ENCODE measurements around the gene RPL7L1.
"Not testable (repeated sequence)": the region's sequence is repeated elsewhere in the genome, so short reads cannot be mapped to it uniquely, and the experiment has no call there.

RPL7L1 gene

DNA sequence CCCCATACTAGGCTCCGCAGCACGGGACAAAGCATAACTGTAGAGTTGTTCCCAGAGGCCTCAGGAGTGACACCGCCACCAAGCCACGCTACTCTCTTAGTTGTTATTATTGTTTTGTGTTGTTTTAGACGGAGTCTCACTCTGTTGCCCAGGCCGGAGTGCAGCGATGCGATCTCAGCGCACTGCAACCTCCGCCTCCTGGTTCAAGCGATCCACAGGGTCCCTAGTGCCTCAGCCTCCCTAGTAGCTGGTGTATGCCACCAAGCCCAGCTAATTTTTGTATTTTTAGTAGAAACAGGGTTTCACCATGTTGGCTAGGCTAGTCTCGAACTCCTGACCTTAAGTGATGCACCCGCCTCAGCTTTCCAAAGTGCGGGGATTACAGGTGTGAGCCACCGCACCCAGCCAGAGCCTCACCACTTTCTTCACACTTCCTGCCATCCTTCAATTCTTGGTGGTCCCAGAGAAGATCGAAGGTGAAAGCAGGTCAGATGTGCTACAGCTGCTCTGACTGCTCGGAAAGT, 11.8 kb downstream of the RPL7L1 start:
- peaks cover 16% of the 10 kb centered on the region for H3K36me3 ChIP-seq (ENCODE audit: insufficient read depth, low read length)
- H2AFZ ChIP-seq (ENCODE audit: low read depth, low read length): peak overlapping the region; percentile 91
- no peak for DNase-seq
- H3K4me1 ChIP-seq (ENCODE audit: insufficient read depth, low read length): peaks cover 31% of the 10 kb centered on the region
- no peaks in the 10 kb centered on the region for H3K9me3 ChIP-seq (ENCODE audit: insufficient read depth, low read length, severe bottlenecking)
- no peaks in the 10 kb centered on the region for H3K27me3 ChIP-seq (ENCODE audit: insufficient read depth, low read length, poor library complexity)
- TF ChIP-seq, protein P1, sequence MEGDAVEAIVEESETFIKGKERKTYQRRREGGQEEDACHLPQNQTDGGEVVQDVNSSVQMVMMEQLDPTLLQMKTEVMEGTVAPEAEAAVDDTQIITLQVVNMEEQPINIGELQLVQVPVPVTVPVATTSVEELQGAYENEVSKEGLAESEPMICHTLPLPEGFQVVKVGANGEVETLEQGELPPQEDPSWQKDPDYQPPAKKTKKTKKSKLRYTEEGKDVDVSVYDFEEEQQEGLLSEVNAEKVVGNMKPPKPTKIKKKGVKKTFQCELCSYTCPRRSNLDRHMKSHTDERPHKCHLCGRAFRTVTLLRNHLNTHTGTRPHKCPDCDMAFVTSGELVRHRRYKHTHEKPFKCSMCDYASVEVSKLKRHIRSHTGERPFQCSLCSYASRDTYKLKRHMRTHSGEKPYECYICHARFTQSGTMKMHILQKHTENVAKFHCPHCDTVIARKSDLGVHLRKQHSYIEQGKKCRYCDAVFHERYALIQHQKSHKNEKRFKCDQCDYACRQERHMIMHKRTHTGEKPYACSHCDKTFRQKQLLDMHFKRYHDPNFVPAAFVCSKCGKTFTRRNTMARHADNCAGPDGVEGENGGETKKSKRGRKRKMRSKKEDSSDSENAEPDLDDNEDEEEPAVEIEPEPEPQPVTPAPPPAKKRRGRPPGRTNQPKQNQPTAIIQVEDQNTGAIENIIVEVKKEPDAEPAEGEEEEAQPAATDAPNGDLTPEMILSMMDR (IDR thresholded peaks at IDR 0.05; ENCODE audit: borderline replicate concordance, extremely low read depth, low read length, poor library complexity, severe bottlenecking): no peak
- no peak for TF ChIP-seq EZH2 (IDR thresholded peaks at IDR 0.05; ENCODE audit: borderline replicate concordance, low read depth, low read length, severe bottlenecking)
- peak overlapping the region; percentile 88 for H3K27ac ChIP-seq (ENCODE audit: low read length)
- peak overlapping the region; percentile 39 to 81; a peak in 3 of 4 replicates for H3K4me3 ChIP-seq (ENCODE audit: low read depth in 1 of 2, low read length in 2 of 2)
- peaks cover 11% of the 10 kb centered on the region for H3K79me2 ChIP-seq (ENCODE audit: insufficient read depth, low read length)
- H4K20me1 ChIP-seq (ENCODE audit: insufficient read depth, low read length): no peaks in the 10 kb centered on the region
- no peak for ATAC-seq (ENCODE audit: insufficient read depth, low read depth)
- peak overlapping the region; percentile 73 for H3K4me2 ChIP-seq (ENCODE audit: insufficient read depth, low read length)
- H3K9ac ChIP-seq (ENCODE audit: low read depth, low read length): peak overlapping the region; percentile 78

DNA sequence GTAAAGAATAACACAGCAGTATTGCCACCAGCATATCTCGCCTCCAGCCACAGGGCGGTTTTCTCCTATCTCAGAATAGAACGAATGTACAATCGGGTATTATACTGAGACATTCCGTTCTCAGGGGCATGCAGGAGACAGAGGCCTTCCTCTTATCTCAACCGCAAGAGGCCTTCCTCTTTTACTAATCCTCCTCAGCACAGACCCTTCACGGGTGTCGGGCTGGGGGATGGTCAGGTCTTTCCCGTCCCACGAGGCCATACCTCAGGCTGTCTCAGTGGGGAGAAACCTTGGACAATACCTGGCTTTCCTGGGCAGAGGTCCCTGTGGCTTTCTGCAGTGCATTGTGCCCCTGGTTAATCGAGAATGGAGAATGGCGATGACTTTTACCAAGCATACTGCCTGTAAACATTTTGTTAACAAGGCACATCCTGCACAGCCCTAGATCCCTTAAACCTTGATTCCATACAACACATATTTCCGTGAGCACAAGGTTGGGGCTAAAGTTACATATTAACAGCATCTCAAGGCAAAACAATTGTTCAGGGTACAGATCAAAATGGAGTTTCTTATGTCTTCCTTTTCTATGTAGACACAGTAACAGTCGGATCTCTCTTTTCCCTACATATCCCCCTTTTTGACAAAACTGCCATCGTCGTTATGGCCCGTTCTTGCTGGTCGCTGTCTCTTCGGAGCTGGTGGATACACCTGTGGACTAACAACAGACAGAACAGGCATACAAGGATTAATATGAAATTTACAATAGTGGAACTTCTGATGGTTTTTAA, 14.8 kb downstream of the RPL7L1 start:
- H3K36me3 ChIP-seq (ENCODE audit: insufficient read depth, low read length); H3K4me2 ChIP-seq (ENCODE audit: insufficient read depth, low read length); H2AFZ ChIP-seq (ENCODE audit: low read depth, low read length); H3K27me3 ChIP-seq (ENCODE audit: insufficient read depth, low read length, poor library complexity); H3K9me3 ChIP-seq (ENCODE audit: insufficient read depth, low read length, severe bottlenecking); H3K27ac ChIP-seq (ENCODE audit: low read length); ATAC-seq (ENCODE audit: insufficient read depth, low read depth); DNase-seq; H4K20me1 ChIP-seq (ENCODE audit: insufficient read depth, low read length); H3K4me3 ChIP-seq (ENCODE audit: low read depth in 1 of 2, low read length in 2 of 2); H3K9ac ChIP-seq (ENCODE audit: low read depth, low read length): not testable (repeated sequence)
- Histone ChIP-seq H3K4me1 (ENCODE audit: insufficient read depth, low read length) (peaks cover 26% of the 10 kb centered on the region), H3K79me2 (ENCODE audit: insufficient read depth, low read length) (peaks cover 11% of the 10 kb centered on the region)

DNA sequence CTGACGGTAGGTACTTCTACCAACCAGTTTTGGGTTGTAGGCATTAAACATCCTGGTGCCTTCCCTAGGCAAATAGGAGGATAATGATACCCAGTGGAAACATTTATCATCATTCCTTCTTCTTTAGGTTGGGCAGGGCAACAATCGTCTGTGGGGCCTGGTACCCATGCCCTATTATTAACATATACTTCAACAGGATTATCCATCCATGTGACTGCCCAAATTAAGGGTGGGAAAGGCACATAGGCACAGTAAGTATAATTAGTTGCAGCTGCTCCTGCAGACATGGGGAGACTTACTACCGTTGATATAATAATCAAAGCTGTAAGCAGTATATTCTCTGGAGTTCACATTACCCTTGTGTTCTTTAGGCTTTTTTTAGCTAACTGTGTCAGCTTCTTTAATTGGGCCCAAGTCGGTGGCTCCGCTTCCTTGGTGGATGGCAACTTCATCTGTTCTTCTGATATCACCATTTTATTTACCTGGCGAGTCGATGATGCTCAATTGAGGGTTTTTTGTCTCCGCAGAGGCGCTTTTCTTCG, 16.8 kb downstream of the RPL7L1 start:
- TF ChIP-seq, protein P1 (IDR thresholded peaks at IDR 0.05; ENCODE audit: borderline replicate concordance, extremely low read depth, low read length, poor library complexity, severe bottlenecking): no peak
- TF ChIP-seq EZH2 (IDR thresholded peaks at IDR 0.05; ENCODE audit: borderline replicate concordance, low read depth, low read length, severe bottlenecking): no peak
- Histone ChIP-seq H3K4me1 (ENCODE audit: insufficient read depth, low read length) (peaks cover 13% of the 10 kb centered on the region), H3K4me3 (ENCODE audit: low read depth in 1 of 2, low read length in 2 of 2) (no peak overlapping the region), H3K9me3 (ENCODE audit: insufficient read depth, low read length, severe bottlenecking) (no peaks in the 10 kb centered on the region), H3K27me3 (ENCODE audit: insufficient read depth, low read length, poor library complexity) (no peaks in the 10 kb centered on the region), H3K9ac (ENCODE audit: low read depth, low read length) (no peak overlapping the region), H3K79me2 (ENCODE audit: insufficient read depth, low read length) (no peaks in the 10 kb centered on the region), H4K20me1 (ENCODE audit: insufficient read depth, low read length) (no peaks in the 10 kb centered on the region), H3K36me3 (ENCODE audit: insufficient read depth, low read length) (no peaks in the 10 kb centered on the region), H2AFZ (ENCODE audit: low read depth, low read length) (no peak overlapping the region), H3K27ac (ENCODE audit: low read length) (no peak overlapping the region), H3K4me2 (ENCODE audit: insufficient read depth, low read length) (no peak overlapping the region)
- ATAC-seq (ENCODE audit: insufficient read depth, low read depth) (no peak), DNase-seq (no peak)

DNA sequence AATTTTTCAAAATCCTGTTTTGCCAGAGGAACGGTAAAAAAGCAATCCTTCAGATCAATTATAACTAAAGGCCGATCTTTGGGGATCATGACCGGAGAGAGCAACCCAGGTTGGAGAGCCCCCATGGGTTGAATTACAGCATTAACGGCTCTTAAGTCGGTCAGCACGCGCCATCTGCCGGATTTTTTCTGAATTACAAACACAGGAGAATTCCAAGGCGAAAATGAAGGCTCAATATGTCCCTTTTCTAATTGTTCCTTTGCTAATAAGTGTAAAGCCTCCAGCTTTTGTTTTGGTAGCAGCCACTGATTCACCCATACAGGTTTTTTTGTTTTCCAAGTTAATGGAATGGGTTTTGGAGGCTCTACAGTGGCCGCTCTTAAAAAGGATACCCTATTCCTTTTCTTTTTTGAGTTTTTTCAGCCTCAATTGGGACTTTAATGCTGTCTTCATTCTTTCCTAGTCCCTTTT, 19.5 kb downstream of the RPL7L1 start:
- peak overlapping the region; percentile 29 for H3K4me2 ChIP-seq (ENCODE audit: insufficient read depth, low read length)
- no peak overlapping the region for H3K27ac ChIP-seq (ENCODE audit: low read length)
- TF ChIP-seq EZH2 (IDR thresholded peaks at IDR 0.05; ENCODE audit: borderline replicate concordance, low read depth, low read length, severe bottlenecking): no peak
- TF ChIP-seq, protein P1 (IDR thresholded peaks at IDR 0.05; ENCODE audit: borderline replicate concordance, extremely low read depth, low read length, poor library complexity, severe bottlenecking): peak; percentile 76
- no peaks in the 10 kb centered on the region for H3K27me3 ChIP-seq (ENCODE audit: insufficient read depth, low read length, poor library complexity)
- ATAC-seq (ENCODE audit: insufficient read depth, low read depth) (peak; percentile 55; the same call in 1 of the 3 replicates), DNase-seq (peak; percentile 76)
- H2AFZ ChIP-seq (ENCODE audit: low read depth, low read length): peak overlapping the region; percentile 35; the same call in 1 of the 2 replicates
- H4K20me1 ChIP-seq (ENCODE audit: insufficient read depth, low read length): no peaks in the 10 kb centered on the region
- H3K36me3 ChIP-seq (ENCODE audit: insufficient read depth, low read length): no peaks in the 10 kb centered on the region
- H3K79me2 ChIP-seq (ENCODE audit: insufficient read depth, low read length): no peaks in the 10 kb centered on the region
- H3K9ac ChIP-seq (ENCODE audit: low read depth, low read length): no peak overlapping the region
- no peak overlapping the region for H3K4me3 ChIP-seq (ENCODE audit: low read depth in 1 of 2, low read length in 2 of 2)
- peaks cover 18% of the 10 kb centered on the region for H3K4me1 ChIP-seq (ENCODE audit: insufficient read depth, low read length)
- no peaks in the 10 kb centered on the region for H3K9me3 ChIP-seq (ENCODE audit: insufficient read depth, low read length, severe bottlenecking)
